ENCODE results near the gene CDK5.

The CDK5 gene

GRCh38 chr7:151010307-151011096, 47.2 kb downstream of the CDK5 start:
- Histone ChIP-seq H3K36me3 (ENCODE audit: insufficient read depth, low read length) (no peaks in the 10 kb centered on the region), H3K9ac (ENCODE audit: insufficient read length) (no peak overlapping the region), H3K9me3 (ENCODE audit: low read depth, low read length) (no peaks in the 10 kb centered on the region), H3K4me3 (no peak overlapping the region), H3K27ac (no peak overlapping the region)
- no peak for DNase-seq (ENCODE audit: low read depth, low spot score)
- no peak for TF ChIP-seq EZH2 (IDR thresholded peaks at IDR 0.05)
- TF ChIP-seq FOXP2 (optimal IDR thresholded peaks at IDR 0.05; ENCODE audit: control extremely low read depth, extremely low read length, insufficient read depth), result no peak
- TF ChIP-seq POLR2AphosphoS5 (IDR thresholded peaks at IDR 0.05; ENCODE audit: borderline replicate concordance, low read depth, low read length), result no peak

GRCh38 chr7:151010037-151010306, 47.7 kb downstream of the CDK5 start:
- Histone ChIP-seq H3K9me3 (ENCODE audit: low read depth, low read length) (no peaks in the 10 kb centered on the region), H3K27ac (no peak overlapping the region), H3K36me3 (ENCODE audit: insufficient read depth, low read length) (no peaks in the 10 kb centered on the region), H3K4me3 (no peak overlapping the region), H3K9ac (ENCODE audit: insufficient read length) (no peak overlapping the region)
- DNase-seq (ENCODE audit: low read depth, low spot score), result no peak
- TF ChIP-seq POLR2AphosphoS5 (IDR thresholded peaks at IDR 0.05; ENCODE audit: borderline replicate concordance, low read depth, low read length), result no peak
- no peak for TF ChIP-seq FOXP2 (optimal IDR thresholded peaks at IDR 0.05; ENCODE audit: control extremely low read depth, extremely low read length, insufficient read depth)

DNA sequence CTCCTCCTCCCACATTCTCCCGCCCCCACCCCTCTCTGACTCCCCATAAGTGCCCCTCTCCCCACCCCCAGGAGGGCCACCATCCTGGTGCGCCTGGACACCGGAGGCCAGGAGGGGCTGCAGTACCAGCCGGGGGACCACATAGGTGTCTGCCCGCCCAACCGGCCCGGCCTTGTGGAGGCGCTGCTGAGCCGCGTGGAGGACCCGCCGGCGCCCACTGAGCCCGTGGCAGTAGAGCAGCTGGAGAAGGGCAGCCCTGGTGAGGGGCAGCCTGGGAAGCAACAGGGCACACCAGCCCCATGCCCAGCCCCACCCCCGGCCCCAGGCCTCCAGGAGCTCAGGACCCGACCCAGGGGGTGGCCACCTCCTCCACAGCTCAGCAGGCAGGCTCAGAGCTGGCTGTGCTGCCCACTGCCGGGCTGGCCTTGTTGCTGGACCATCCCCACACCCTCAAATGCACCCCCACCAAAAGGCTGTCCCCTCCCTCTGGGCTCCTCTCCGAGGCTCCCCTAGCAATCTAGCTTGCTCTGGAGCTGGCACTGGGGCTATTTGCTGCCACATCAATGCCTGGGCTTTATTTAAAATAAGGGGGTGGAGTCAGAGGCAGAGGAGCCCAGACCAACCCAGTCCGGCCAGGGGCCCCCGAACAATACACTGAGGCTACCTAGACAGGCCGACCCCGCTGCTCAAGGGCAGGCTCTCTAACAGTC, 48.2 kb downstream of the CDK5 start:
- Histone ChIP-seq H3K9ac (ENCODE audit: insufficient read length) (no peak overlapping the region), H3K36me3 (ENCODE audit: insufficient read depth, low read length) (no peaks in the 10 kb centered on the region), H3K9me3 (ENCODE audit: low read depth, low read length) (no peaks in the 10 kb centered on the region), H3K27ac (no peak overlapping the region), H3K4me3 (no peak overlapping the region)
- TF ChIP-seq POLR2AphosphoS5 (IDR thresholded peaks at IDR 0.05; ENCODE audit: borderline replicate concordance, low read depth, low read length), result no peak
- TF ChIP-seq FOXP2 (optimal IDR thresholded peaks at IDR 0.05; ENCODE audit: control extremely low read depth, extremely low read length, insufficient read depth), result no peak
- TF ChIP-seq EZH2 (IDR thresholded peaks at IDR 0.05), result no peak
- no peak for DNase-seq (ENCODE audit: low read depth, low spot score)

DNA sequence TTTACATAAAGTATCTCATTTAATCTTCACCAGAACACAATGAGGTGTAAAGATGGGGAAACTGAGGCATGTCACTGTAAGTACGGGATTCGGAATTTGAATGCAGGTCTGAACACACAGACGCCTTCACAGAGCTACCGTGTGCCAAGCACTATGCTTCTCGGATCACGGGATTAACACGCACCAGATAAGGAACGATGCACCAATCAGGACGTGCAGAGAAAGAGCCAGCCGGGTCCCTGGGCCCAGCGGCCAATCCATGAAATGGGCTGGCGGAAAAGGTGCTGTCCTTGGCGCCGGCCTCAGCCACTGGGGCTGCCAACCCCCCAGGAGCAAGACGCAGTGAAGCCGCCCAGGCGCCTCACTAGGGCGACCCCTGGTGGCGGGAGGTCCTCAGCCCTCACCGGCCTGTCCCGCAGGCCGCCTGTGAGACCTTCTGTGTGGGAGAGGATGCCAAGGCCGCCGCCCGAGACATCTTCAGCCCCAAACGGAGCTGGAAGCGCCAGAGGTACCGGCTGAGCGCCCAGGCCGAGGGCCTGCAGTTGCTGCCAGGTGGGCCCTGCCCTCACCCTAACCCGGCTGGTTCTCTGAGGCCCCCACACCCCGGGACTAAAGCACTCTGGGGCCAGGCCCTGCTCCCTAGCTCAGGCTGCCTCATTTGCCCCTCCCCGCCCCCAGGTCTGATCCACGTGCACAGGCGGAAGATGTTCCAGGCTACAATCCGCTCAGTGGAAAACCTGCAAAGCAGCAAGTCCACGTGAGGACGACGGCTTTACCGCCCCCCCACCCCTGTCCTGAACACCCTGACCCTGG, 49.0 kb downstream of the CDK5 start:
- DNase-seq (ENCODE audit: low read depth, low spot score), result no peak
- H3K9ac ChIP-seq (ENCODE audit: insufficient read length), result no peak overlapping the region
- H3K36me3 ChIP-seq (ENCODE audit: insufficient read depth, low read length), result no peaks in the 10 kb centered on the region
- TF ChIP-seq EZH2 (IDR thresholded peaks at IDR 0.05) (no peak), FOXP2 (optimal IDR thresholded peaks at IDR 0.05; ENCODE audit: control extremely low read depth, extremely low read length, insufficient read depth) (no peak), POLR2AphosphoS5 (IDR thresholded peaks at IDR 0.05; ENCODE audit: borderline replicate concordance, low read depth, low read length) (no peak)
- H3K9me3 ChIP-seq (ENCODE audit: low read depth, low read length), result no peaks in the 10 kb centered on the region
- H3K4me3 ChIP-seq, result no peak overlapping the region
- H3K27ac ChIP-seq, result no peak overlapping the region

DNA sequence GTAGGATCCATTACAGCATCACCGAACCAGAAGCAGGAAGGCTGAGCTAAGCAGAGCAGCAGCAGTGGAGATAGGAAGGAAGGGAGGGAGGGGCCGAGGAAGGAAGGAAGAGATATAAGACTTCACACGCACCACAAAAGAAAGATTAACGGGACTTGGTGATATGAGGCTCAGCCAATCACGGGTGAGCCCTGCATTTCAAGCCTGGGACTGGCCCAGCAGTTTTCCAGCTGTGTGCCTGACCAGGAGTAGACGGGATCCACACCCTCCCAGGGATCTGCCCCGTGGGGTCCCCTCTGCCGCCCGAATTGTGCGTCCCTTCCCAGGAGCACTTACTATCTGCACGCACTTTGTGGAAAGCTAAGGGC, 49.6 kb downstream of the CDK5 start:
- Histone ChIP-seq H3K9ac (ENCODE audit: insufficient read length) (no peak overlapping the region), H3K4me3 (no peak overlapping the region), H3K27ac (no peak overlapping the region), H3K9me3 (ENCODE audit: low read depth, low read length) (no peaks in the 10 kb centered on the region), H3K36me3 (ENCODE audit: insufficient read depth, low read length) (no peaks in the 10 kb centered on the region)
- no peak for DNase-seq (ENCODE audit: low read depth, low spot score)
- TF ChIP-seq FOXP2 (optimal IDR thresholded peaks at IDR 0.05; ENCODE audit: control extremely low read depth, extremely low read length, insufficient read depth), result no peak
- no peak for TF ChIP-seq EZH2 (IDR thresholded peaks at IDR 0.05)
- TF ChIP-seq POLR2AphosphoS5 (IDR thresholded peaks at IDR 0.05; ENCODE audit: borderline replicate concordance, low read depth, low read length), result no peak

- Histone ChIP-seq H3K9me3 (ENCODE audit: low read depth, low read length) (no peaks in the 10 kb centered on the region), H3K36me3 (ENCODE audit: insufficient read depth, low read length) (no peaks in the 10 kb centered on the region), H3K27ac (no peak overlapping the region), H3K9ac (ENCODE audit: insufficient read length) (no peak overlapping the region), H3K4me3 (no peak overlapping the region)
- TF ChIP-seq EZH2 (IDR thresholded peaks at IDR 0.05), result no peak
- TF ChIP-seq FOXP2 (optimal IDR thresholded peaks at IDR 0.05; ENCODE audit: control extremely low read depth, extremely low read length, insufficient read depth), result no peak
- TF ChIP-seq POLR2AphosphoS5 (IDR thresholded peaks at IDR 0.05; ENCODE audit: borderline replicate concordance, low read depth, low read length), result no peak
- DNase-seq (ENCODE audit: low read depth, low spot score), result no peak
Measured at GRCh38 chr7:151007469-151007898, 50.2 kb downstream of the CDK5 start.

- H3K36me3 ChIP-seq (ENCODE audit: insufficient read depth, low read length), result no peaks in the 10 kb centered on the region
- TF ChIP-seq EZH2 (IDR thresholded peaks at IDR 0.05) (no peak), POLR2AphosphoS5 (IDR thresholded peaks at IDR 0.05; ENCODE audit: borderline replicate concordance, low read depth, low read length) (no peak), FOXP2 (optimal IDR thresholded peaks at IDR 0.05; ENCODE audit: control extremely low read depth, extremely low read length, insufficient read depth) (no peak)
- H3K27ac ChIP-seq, result no peak overlapping the region
- DNase-seq (ENCODE audit: low read depth, low spot score), result no peak
- H3K9ac ChIP-seq (ENCODE audit: insufficient read length), result no peak overlapping the region
- H3K9me3 ChIP-seq (ENCODE audit: low read depth, low read length), result no peaks in the 10 kb centered on the region
- no peak overlapping the region for H3K4me3 ChIP-seq
Measured at GRCh38 chr7:151006590-151007300, 51.0 kb downstream of the CDK5 start.

GRCh38 chr7:151005566-151005965, 52.1 kb downstream of the CDK5 start:
- Histone ChIP-seq H3K9ac (ENCODE audit: insufficient read length) (no peak overlapping the region), H3K36me3 (ENCODE audit: insufficient read depth, low read length) (no peaks in the 10 kb centered on the region), H3K27ac (no peak overlapping the region), H3K9me3 (ENCODE audit: low read depth, low read length) (no peaks in the 10 kb centered on the region), H3K4me3 (no peak overlapping the region)
- TF ChIP-seq FOXP2 (optimal IDR thresholded peaks at IDR 0.05; ENCODE audit: control extremely low read depth, extremely low read length, insufficient read depth) (no peak), EZH2 (IDR thresholded peaks at IDR 0.05) (no peak), POLR2AphosphoS5 (IDR thresholded peaks at IDR 0.05; ENCODE audit: borderline replicate concordance, low read depth, low read length) (no peak)
- DNase-seq (ENCODE audit: low read depth, low spot score), result no peak

Data from SK-N-MC (cell line).